ENCODE results near the gene CCDC6. TPM values are rescaled to one million over a fixed set of nuclear protein-coding genes. Genes with fewer than 3 reads are reported as not detected.

Gene CCDC6
- total RNA-seq, result 28.1 and 36.4 TPM in 2 replicates

DNA sequence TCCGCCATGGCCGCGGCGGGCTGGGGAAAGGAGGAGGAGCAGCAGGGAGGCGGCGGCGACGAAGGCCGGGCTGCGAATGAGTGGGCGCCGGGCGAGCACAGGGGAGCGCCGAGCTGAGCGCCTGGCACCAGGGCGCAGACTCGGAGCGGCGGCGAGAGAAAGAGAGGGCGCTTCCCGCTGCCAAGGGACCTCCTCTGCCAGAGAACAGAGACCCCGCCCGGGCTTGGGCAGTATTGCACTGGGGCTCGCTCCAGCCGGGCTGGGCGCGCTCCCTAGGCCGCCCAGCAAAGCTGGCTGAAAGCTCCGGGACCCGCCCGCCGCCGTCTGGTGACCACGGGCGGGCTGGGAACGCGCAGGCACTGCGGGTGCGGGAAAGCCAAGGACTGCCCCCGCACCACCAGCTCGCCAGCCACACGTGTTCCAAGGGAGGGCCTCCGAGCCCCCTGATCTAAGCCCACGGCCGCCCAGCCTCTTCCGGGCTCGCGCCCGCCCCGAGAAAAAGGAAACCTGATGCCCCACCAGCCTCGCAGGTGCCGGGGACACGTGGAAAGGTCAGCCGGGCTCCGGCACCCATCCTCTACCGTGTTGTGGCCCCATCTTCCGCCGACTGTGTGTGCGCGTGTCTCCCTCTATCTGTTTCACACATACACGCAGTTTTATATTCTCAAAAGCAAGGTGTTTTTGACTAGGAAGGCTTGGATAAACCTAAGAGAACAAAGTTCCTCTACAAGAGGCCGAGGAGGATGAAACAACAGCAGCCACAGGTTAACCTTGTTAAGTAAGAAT is at the start of gene CCDC6:
CCDC6 (minus strand) TSS at position 140 of the 786 bp plus-strand sequence; CDS start at position 8, 132 bp downstream.

GRCh38 chr10:59753267-59753666 is 153.1 kb downstream of the CCDC6 start, which contains the start of gene MRLN:
TSS of gene MRLN (minus strand) at chr10:59753455.

Other genes with a start within 250 kb of the CCDC6 start
- gene SLC16A9, start 196.7 kb downstream of the CCDC6 start, total RNA-seq, result under 0.01 and 0.67 TPM in 2 replicates
- gene MRLN, start 153.1 kb downstream of the CCDC6 start, total RNA-seq, result not detected in 2 replicates

All from vein endothelial cell (primary cell).